ENCODE measurements around the gene SHISAL2A.

GRCh38 chr1:52676249-52676903, 43.4 kb downstream of the SHISAL2A start:
- TF ChIP-seq KLF16 (CRISPR knock-in tag; IDR thresholded peaks at IDR 0.05) (no peak), ARNT2 (CRISPR knock-in tag; IDR thresholded peaks at IDR 0.05; ENCODE audit: low read depth) (no peak), SP1 (IDR thresholded peaks at IDR 0.05) (no peak), SP1 (CRISPR knock-in tag; IDR thresholded peaks at IDR 0.05) (no peak), RFX1 (IDR thresholded peaks at IDR 0.05) (no peak), USF2 (IDR thresholded peaks at IDR 0.05; ENCODE audit: low read depth, low read length) (no peak), USF2 (CRISPR knock-in tag; IDR thresholded peaks at IDR 0.05; ENCODE audit: borderline replicate concordance) (no peak), CTCF (CRISPR knock-in tag; IDR thresholded peaks at IDR 0.05) (no peak), ZBTB7A (CRISPR knock-in tag; IDR thresholded peaks at IDR 0.05) (no peak), ZNF224 (CRISPR knock-in tag; IDR thresholded peaks at IDR 0.05) (no peak), FOXK1 (CRISPR knock-in tag; IDR thresholded peaks at IDR 0.05; ENCODE audit: borderline replicate concordance, low read depth) (no peak), NONO (IDR thresholded peaks at IDR 0.05) (no peak), NONO (CRISPR knock-in tag; conservative IDR thresholded peaks at IDR 0.05) (no peak), ZNF816 (CRISPR knock-in tag; IDR thresholded peaks at IDR 0.05; ENCODE audit: borderline replicate concordance) (no peak), MTA1 (CRISPR knock-in tag; IDR thresholded peaks at IDR 0.05; ENCODE audit: borderline replicate concordance) (no peak), POLR2AphosphoS2 (IDR thresholded peaks at IDR 0.05; ENCODE audit: low read depth, low read length) (no peak), HCFC1 (IDR thresholded peaks at IDR 0.05; ENCODE audit: low read depth, low read length) (no peak)

Data from HepG2 (cell line).